Measurements from ENCODE around the gene GRAP2.
A peak's percentile ranks its signal among the peaks of the same experiment; 100 is the strongest.

GRAP2 gene

DNA sequence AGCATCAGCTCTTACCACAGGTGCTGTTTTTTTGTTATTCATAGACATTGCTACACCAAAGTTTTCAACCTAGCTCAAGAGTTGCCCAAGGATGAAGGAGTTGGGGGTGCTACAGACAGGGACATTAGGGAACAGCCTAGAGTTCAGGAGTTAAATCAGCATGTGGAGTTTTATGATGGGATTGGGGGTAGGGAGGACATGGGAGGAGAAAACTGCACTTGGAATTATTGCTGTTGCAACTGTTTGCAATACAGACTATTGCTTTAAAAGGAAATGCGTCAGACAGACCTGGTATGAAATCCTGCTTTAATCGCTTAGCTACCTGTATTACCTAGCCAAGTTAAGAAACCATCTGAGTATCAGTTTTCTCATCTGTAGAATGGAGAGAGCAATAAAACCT, 65.6 kb downstream of the GRAP2 start:
- DNase-seq (ENCODE audit: low read depth, low spot score): no peak
- no peak overlapping the region for H3K4me3 ChIP-seq (ENCODE audit: insufficient read length, low read depth)
- no peak overlapping the region for H3K9ac ChIP-seq (ENCODE audit: insufficient read length, low read depth)
- TF ChIP-seq SUZ12 (IDR thresholded peaks at IDR 0.05; ENCODE audit: extremely low read depth, insufficient read depth, insufficient read length) (no peak), ZNF274 (IDR thresholded peaks at IDR 0.05; ENCODE audit: low read depth, low read length) (no peak), YY1 (IDR thresholded peaks at IDR 0.05; ENCODE audit: insufficient read depth, insufficient read length) (no peak)
- H3K9me3 ChIP-seq (ENCODE audit: insufficient read depth, low read length): no peaks in the 10 kb centered on the region
- peaks cover 3% of the 10 kb centered on the region for H3K4me1 ChIP-seq (ENCODE audit: insufficient read depth, insufficient read length)
- H3K27me3 ChIP-seq (ENCODE audit: insufficient read depth, insufficient read length): no peaks in the 10 kb centered on the region
- H3K36me3 ChIP-seq (ENCODE audit: insufficient read depth, insufficient read length, low read length): no peaks in the 10 kb centered on the region

GRCh38 chr22:39967103-39967829, 66.4 kb downstream of the GRAP2 start:
- no peak for DNase-seq (ENCODE audit: low read depth, low spot score)
- Histone ChIP-seq H3K27me3 (ENCODE audit: insufficient read depth, insufficient read length) (no peaks in the 10 kb centered on the region), H3K9me3 (ENCODE audit: insufficient read depth, low read length) (no peaks in the 10 kb centered on the region), H3K4me1 (ENCODE audit: insufficient read depth, insufficient read length) (peaks cover 3% of the 10 kb centered on the region), H3K36me3 (ENCODE audit: insufficient read depth, insufficient read length, low read length) (no peaks in the 10 kb centered on the region), H3K4me3 (ENCODE audit: insufficient read length, low read depth) (no peak overlapping the region), H3K9ac (ENCODE audit: insufficient read length, low read depth) (no peak overlapping the region)
- TF ChIP-seq YY1 (IDR thresholded peaks at IDR 0.05; ENCODE audit: insufficient read depth, insufficient read length): no peak
- no peak for TF ChIP-seq SUZ12 (IDR thresholded peaks at IDR 0.05; ENCODE audit: extremely low read depth, insufficient read depth, insufficient read length)
- TF ChIP-seq ZNF274 (IDR thresholded peaks at IDR 0.05; ENCODE audit: low read depth, low read length): no peak

GRCh38 chr22:39967996-39968972, 67.4 kb downstream of the GRAP2 start:
- Histone ChIP-seq H3K36me3 (ENCODE audit: insufficient read depth, insufficient read length, low read length) (no peaks in the 10 kb centered on the region), H3K4me3 (ENCODE audit: insufficient read length, low read depth) (no peak overlapping the region), H3K9ac (ENCODE audit: insufficient read length, low read depth) (no peak overlapping the region), H3K9me3 (ENCODE audit: insufficient read depth, low read length) (no peaks in the 10 kb centered on the region), H3K4me1 (ENCODE audit: insufficient read depth, insufficient read length) (peaks cover 3% of the 10 kb centered on the region), H3K27me3 (ENCODE audit: insufficient read depth, insufficient read length) (no peaks in the 10 kb centered on the region)
- no peak for TF ChIP-seq SUZ12 (IDR thresholded peaks at IDR 0.05; ENCODE audit: extremely low read depth, insufficient read depth, insufficient read length)
- no peak for TF ChIP-seq YY1 (IDR thresholded peaks at IDR 0.05; ENCODE audit: insufficient read depth, insufficient read length)
- TF ChIP-seq ZNF274 (IDR thresholded peaks at IDR 0.05; ENCODE audit: low read depth, low read length): no peak
- peak; percentile 18 for DNase-seq (ENCODE audit: low read depth, low spot score)

DNA sequence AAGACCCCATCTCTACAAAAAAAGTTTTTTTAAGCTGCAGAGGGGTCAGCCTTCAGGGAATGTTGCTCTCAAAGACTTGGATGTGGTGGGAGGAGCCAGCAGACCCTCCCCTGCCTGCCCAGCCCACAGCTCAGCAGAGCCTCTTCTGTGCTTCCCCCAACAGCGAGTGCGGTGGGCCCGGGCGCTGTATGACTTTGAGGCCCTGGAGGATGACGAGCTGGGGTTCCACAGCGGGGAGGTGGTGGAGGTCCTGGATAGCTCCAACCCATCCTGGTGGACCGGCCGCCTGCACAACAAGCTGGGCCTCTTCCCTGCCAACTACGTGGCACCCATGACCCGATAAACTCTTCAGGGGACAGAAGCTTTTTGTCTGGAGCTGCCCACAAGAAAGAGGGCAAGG, 69.9 kb downstream of the GRAP2 start:
- Histone ChIP-seq H3K36me3 (ENCODE audit: insufficient read depth, insufficient read length, low read length) (no peaks in the 10 kb centered on the region), H3K27me3 (ENCODE audit: insufficient read depth, insufficient read length) (no peaks in the 10 kb centered on the region), H3K4me1 (ENCODE audit: insufficient read depth, insufficient read length) (peaks cover 3% of the 10 kb centered on the region), H3K9ac (ENCODE audit: insufficient read length, low read depth) (no peak overlapping the region), H3K9me3 (ENCODE audit: insufficient read depth, low read length) (no peaks in the 10 kb centered on the region), H3K4me3 (ENCODE audit: insufficient read length, low read depth) (no peak overlapping the region)
- no peak for DNase-seq (ENCODE audit: low read depth, low spot score)
- TF ChIP-seq SUZ12 (IDR thresholded peaks at IDR 0.05; ENCODE audit: extremely low read depth, insufficient read depth, insufficient read length) (no peak), YY1 (IDR thresholded peaks at IDR 0.05; ENCODE audit: insufficient read depth, insufficient read length) (no peak), ZNF274 (IDR thresholded peaks at IDR 0.05; ENCODE audit: low read depth, low read length) (no peak)

DNA sequence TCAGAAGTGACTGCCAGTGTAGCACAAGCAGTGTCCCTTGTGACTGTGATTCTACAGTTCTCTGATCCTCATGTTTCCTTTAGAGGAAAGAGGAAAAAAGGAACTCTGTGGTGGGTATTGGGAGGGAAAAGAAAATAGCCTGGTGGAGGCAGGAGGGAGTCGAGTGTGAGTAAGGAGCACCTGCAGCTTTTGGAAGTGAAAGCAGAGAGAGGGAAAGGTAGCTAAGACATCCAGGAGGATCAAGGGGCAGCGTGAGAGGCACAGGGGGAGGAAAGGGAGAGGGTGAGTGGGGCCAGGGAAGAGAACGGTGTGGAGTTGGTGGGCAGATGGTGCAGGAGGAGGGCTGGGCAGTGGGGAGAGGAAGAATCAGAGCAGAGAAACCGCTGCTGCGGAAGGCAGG, 71.8 kb downstream of the GRAP2 start:
- Histone ChIP-seq H3K4me1 (ENCODE audit: insufficient read depth, insufficient read length) (peaks cover 3% of the 10 kb centered on the region), H3K4me3 (ENCODE audit: insufficient read length, low read depth) (no peak overlapping the region), H3K9me3 (ENCODE audit: insufficient read depth, low read length) (no peaks in the 10 kb centered on the region), H3K36me3 (ENCODE audit: insufficient read depth, insufficient read length, low read length) (no peaks in the 10 kb centered on the region), H3K27me3 (ENCODE audit: insufficient read depth, insufficient read length) (peaks cover 4% of the 10 kb centered on the region), H3K9ac (ENCODE audit: insufficient read length, low read depth) (no peak overlapping the region)
- no peak for DNase-seq (ENCODE audit: low read depth, low spot score)
- no peak for TF ChIP-seq ZNF274 (IDR thresholded peaks at IDR 0.05; ENCODE audit: low read depth, low read length)
- TF ChIP-seq SUZ12 (IDR thresholded peaks at IDR 0.05; ENCODE audit: extremely low read depth, insufficient read depth, insufficient read length): no peak
- TF ChIP-seq YY1 (IDR thresholded peaks at IDR 0.05; ENCODE audit: insufficient read depth, insufficient read length): no peak

DNA sequence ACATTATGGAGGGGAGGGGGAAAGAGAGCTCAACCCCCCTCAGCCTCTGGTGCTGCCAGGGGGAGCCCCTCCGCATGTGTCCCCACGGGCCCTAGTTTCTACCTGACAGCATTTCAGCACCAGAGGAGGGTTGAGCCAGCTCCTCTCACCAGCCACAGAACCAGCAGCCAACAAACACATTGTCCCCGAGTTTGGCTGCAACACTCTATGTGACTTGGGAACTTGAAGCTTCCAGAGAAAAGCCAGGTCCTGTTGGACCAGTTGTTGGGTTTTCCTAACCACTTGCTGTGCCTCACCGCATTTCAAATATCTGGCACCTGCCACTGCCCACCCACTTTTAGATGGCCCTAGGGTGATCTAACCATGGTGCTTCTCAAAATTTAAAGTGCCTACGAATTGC, 72.8 kb downstream of the GRAP2 start:
- Histone ChIP-seq H3K4me1 (ENCODE audit: insufficient read depth, insufficient read length) (no peaks in the 10 kb centered on the region), H3K9me3 (ENCODE audit: insufficient read depth, low read length) (no peaks in the 10 kb centered on the region), H3K9ac (ENCODE audit: insufficient read length, low read depth) (no peak overlapping the region), H3K36me3 (ENCODE audit: insufficient read depth, insufficient read length, low read length) (no peaks in the 10 kb centered on the region), H3K27me3 (ENCODE audit: insufficient read depth, insufficient read length) (peaks cover 4% of the 10 kb centered on the region), H3K4me3 (ENCODE audit: insufficient read length, low read depth) (no peak overlapping the region)
- DNase-seq (ENCODE audit: low read depth, low spot score): no peak
- TF ChIP-seq ZNF274 (IDR thresholded peaks at IDR 0.05; ENCODE audit: low read depth, low read length) (no peak), YY1 (IDR thresholded peaks at IDR 0.05; ENCODE audit: insufficient read depth, insufficient read length) (no peak), SUZ12 (IDR thresholded peaks at IDR 0.05; ENCODE audit: extremely low read depth, insufficient read depth, insufficient read length) (no peak)

DNA sequence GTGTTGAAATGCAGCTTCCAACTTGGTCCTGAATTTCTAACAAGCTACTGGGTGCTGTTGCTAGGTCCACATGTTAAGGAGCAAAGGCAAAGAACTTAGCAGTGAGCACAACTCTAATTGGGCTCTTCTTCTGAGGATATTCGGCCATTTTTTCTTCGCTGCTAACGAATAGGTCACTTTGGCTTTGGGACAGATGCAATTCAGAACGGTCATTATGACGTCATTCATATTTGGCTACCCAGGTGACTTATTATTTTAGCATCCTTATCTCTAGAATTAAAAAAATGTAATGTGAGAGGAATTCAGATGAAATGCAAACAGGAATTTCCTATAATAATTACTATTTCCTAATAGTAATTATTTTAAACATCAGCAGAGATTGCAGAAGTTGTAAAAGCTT, 73.2 kb downstream of the GRAP2 start:
- H3K27me3 ChIP-seq (ENCODE audit: insufficient read depth, insufficient read length): peaks cover 4% of the 10 kb centered on the region
- no peaks in the 10 kb centered on the region for H3K36me3 ChIP-seq (ENCODE audit: insufficient read depth, insufficient read length, low read length)
- H3K4me1 ChIP-seq (ENCODE audit: insufficient read depth, insufficient read length): no peaks in the 10 kb centered on the region
- no peak overlapping the region for H3K4me3 ChIP-seq (ENCODE audit: insufficient read length, low read depth)
- H3K9ac ChIP-seq (ENCODE audit: insufficient read length, low read depth): no peak overlapping the region
- H3K9me3 ChIP-seq (ENCODE audit: insufficient read depth, low read length): no peaks in the 10 kb centered on the region
- no peak for DNase-seq (ENCODE audit: low read depth, low spot score)
- TF ChIP-seq YY1 (IDR thresholded peaks at IDR 0.05; ENCODE audit: insufficient read depth, insufficient read length): no peak
- no peak for TF ChIP-seq ZNF274 (IDR thresholded peaks at IDR 0.05; ENCODE audit: low read depth, low read length)
- TF ChIP-seq SUZ12 (IDR thresholded peaks at IDR 0.05; ENCODE audit: extremely low read depth, insufficient read depth, insufficient read length): no peak
